MM.1S (cell line): ENCODE measurements around the gene DGCR8.

ENCODE experiments used
- DNase-seq: peaks from one replicate; pipeline ENCODE4 v3.0.0-alpha.2; 2015
- H2AFZ ChIP-seq: fragments of 300-600 bp; sonication (generic); 2 replicates; pipeline ENCODE4 v1.6.0; 2016; ENCODE audit warnings: antibody characterized with exemption, low read length
- H3F3A ChIP-seq: fragments of 300-600 bp; sonication (generic); 2 replicates; pipeline ENCODE4 v1.6.1; 2016; ENCODE audit warnings: mild to moderate bottlenecking, antibody characterized with exemption, low read length, moderate library complexity, mixed read lengths; ENCODE audit not compliant: insufficient read depth
- H3K27ac ChIP-seq: fragments of 300-600 bp; sonication (generic); 2 replicates; pipeline ENCODE4 v1.5.1; 2016; ENCODE audit warnings: mild to moderate bottlenecking, low read length
- H3K27me3 ChIP-seq: fragments of 300-600 bp; sonication (generic); replicated peaks from 2 replicates; pipeline ENCODE4 v1.6.0; 2016; ENCODE audit warnings: low read length; ENCODE audit not compliant: insufficient read depth
- H3K36me3 ChIP-seq: fragments of 300-600 bp; sonication (generic); replicated peaks from 2 replicates; pipeline ENCODE4 v1.6.1; 2016; ENCODE audit warnings: mild to moderate bottlenecking, low read length, mixed read lengths; ENCODE audit not compliant: insufficient read depth
- H3K4me1 ChIP-seq: fragments of 300-600 bp; sonication (generic); 2 replicates; pipeline ENCODE4 v1.6.1; 2016; ENCODE audit warnings: low read length, mixed read lengths
- H3K4me2 ChIP-seq: fragments of 300-600 bp; sonication (generic); 2 replicates; pipeline ENCODE4 v1.6.0; 2016; ENCODE audit warnings: low read depth, low read length
- H3K4me3 ChIP-seq: fragments of 300-600 bp; sonication (generic); 2 replicates; pipeline ENCODE4 v1.5.1; 2016; ENCODE audit warnings: low read length, mixed read lengths
- H3K79me2 ChIP-seq: fragments of 300-600 bp; sonication (generic); 2 replicates; pipeline ENCODE4 v1.6.1; 2016; ENCODE audit warnings: mixed run types, low read length, mixed read lengths
- H3K9ac ChIP-seq: fragments of 300-600 bp; sonication (generic); 2 replicates; pipeline ENCODE4 v1.6.1; 2016; ENCODE audit warnings: low read length, mixed read lengths
- H3K9me2 ChIP-seq: fragments of 300-600 bp; sonication (generic); replicated peaks from 2 replicates; pipeline ENCODE4 v1.6.1; 2016; ENCODE audit warnings: mild to moderate bottlenecking, low read length, mixed read lengths; ENCODE audit not compliant: insufficient read depth
- H3K9me3 ChIP-seq: fragments of 300-600 bp; sonication (generic); replicated peaks from 2 replicates; pipeline ENCODE4 v1.6.1; 2016; ENCODE audit warnings: mild to moderate bottlenecking, low read length, mixed read lengths; ENCODE audit not compliant: insufficient read depth
- H4K20me1 ChIP-seq: fragments of 300-600 bp; sonication (generic); 2 replicates; pipeline ENCODE4 v1.6.1; 2016; ENCODE audit warnings: mild to moderate bottlenecking, low read length, moderate library complexity, mixed read lengths; ENCODE audit not compliant: insufficient read depth
- EZH2 ChIP-seq: fragments of 300-600 bp; sonication (generic); optimal IDR thresholded peaks from 2 replicates; pipeline ENCODE3; 2017; ENCODE audit warnings: low read depth, mild to moderate bottlenecking, antibody characterized with exemption, low read length, mixed read lengths
- EZH2phosphoT487 ChIP-seq: fragments of 300-600 bp; sonication (generic); IDR thresholded peaks from 2 replicates; pipeline ENCODE4 v1.6.1; 2018; ENCODE audit warnings: antibody characterized with exemption, low read length
- TF ChIP-seq, protein P1 (sequence below): fragments of 300-600 bp; sonication (generic); IDR thresholded peaks from 2 replicates; pipeline ENCODE4 v1.5.1; 2016; ENCODE audit warnings: antibody characterized with exemption, low read length, mixed read lengths

DGCR8 gene

DNA sequence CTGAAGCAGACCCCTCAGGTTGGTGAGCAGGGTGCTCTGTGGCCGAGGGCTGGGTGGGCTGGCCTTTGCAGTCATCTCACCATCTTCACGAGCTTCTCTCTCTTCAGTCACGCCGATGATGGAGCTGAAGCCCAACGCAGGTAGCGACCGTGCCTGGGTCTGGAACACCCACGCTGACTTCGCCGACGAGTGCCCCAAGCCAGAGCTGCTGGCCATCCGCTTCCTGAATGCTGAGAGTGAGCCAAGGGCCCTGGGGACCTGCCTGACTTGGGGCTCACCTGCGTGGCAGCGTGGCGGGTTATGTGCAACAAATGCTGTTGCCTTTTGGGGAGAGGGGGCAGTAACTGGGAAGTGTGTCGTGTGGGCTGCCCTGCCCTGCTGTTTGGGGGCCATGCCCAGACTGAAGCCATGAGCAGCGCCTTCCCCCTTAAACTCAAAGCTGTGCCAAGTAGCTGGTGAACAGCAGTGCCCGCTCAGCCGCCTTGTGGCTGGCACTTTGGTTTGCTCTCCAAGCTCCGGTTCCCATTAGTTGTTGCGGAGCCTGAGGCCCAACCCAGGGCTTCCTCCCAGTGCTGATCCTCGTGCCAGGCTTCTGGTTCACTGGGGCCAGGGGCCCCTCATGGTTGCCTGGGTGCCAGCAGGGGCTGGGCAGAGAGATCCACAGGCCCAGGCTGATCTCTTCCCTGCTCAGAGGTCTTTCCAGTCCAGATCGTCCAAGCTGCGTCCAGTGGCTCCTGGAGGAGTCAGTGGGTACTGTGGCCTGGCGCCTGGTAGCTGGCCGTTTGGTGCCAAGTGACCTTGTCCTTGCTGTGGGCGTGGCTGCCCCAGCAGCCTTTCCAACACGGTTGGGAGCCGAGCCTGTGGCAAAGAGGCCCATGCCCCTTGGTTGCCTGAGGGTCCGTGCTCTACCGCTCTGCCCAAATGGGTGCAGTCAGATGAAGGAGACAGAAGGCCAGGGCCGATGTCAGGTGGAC lies 45.4 kb downstream of the DGCR8 start:
- TF ChIP-seq EZH2phosphoT487 (no peak), EZH2 (no peak)
- TF ChIP-seq, protein P1, sequence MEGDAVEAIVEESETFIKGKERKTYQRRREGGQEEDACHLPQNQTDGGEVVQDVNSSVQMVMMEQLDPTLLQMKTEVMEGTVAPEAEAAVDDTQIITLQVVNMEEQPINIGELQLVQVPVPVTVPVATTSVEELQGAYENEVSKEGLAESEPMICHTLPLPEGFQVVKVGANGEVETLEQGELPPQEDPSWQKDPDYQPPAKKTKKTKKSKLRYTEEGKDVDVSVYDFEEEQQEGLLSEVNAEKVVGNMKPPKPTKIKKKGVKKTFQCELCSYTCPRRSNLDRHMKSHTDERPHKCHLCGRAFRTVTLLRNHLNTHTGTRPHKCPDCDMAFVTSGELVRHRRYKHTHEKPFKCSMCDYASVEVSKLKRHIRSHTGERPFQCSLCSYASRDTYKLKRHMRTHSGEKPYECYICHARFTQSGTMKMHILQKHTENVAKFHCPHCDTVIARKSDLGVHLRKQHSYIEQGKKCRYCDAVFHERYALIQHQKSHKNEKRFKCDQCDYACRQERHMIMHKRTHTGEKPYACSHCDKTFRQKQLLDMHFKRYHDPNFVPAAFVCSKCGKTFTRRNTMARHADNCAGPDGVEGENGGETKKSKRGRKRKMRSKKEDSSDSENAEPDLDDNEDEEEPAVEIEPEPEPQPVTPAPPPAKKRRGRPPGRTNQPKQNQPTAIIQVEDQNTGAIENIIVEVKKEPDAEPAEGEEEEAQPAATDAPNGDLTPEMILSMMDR = no peak
- no peak overlapping the region for H3K27ac ChIP-seq
- peaks cover 30% of the 10 kb centered on the region for H3F3A ChIP-seq
- peaks cover 20% of the 10 kb centered on the region; the same call in 1 of the 2 replicates for H4K20me1 ChIP-seq
- no peak overlapping the region for H3K4me2 ChIP-seq
- H2AFZ ChIP-seq = no peak overlapping the region
- H3K27me3 ChIP-seq = no peaks in the 10 kb centered on the region
- no peak for DNase-seq
- H3K4me3 ChIP-seq = no peak overlapping the region
- peaks cover 2% of the 10 kb centered on the region; the same call in 1 of the 2 replicates for H3K36me3 ChIP-seq
- H3K9ac ChIP-seq = no peak overlapping the region
- peaks cover 43% of the 10 kb centered on the region for H3K79me2 ChIP-seq
- no peaks in the 10 kb centered on the region for H3K4me1 ChIP-seq
- no peaks in the 10 kb centered on the region for H3K9me3 ChIP-seq
- no peaks in the 10 kb centered on the region for H3K9me2 ChIP-seq

DNA sequence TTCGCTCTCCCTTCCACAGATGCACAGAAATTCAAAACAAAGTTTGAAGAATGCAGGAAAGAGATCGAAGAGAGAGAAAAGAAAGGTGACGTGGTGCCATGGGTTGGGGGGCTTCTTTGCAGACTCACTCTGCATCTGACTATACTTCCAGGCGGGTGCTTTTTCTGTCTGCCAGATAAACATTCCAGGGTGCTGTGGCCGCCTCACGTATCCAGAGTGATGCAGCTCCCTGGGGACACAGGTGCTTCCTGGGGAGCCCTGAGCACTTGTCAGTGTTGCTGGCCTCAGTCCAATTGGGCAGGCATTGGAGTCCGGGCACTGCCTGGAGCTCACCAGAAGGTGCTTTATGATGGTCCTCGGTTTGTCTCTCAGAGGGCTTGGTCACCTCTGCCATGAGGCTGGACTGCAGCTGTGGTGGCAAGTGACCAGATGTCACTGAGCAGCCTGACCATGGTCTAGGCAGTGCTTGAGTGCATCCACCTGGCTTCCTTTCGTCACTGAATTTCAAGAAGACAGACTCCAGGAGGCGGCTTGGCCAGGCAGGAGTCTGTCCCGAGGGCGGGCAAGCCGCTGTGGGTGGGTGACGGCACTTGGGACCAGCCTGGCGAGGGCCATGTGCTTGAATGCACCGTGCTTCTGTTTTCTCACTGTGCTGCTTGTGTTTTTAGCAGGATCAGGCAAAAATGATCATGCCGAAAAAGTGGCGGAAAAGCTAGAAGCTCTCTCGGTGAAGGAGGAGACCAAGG lies 46.4 kb downstream of the DGCR8 start:
- TF ChIP-seq EZH2phosphoT487 (no peak), EZH2 (no peak)
- TF ChIP-seq, protein P1 = no peak
- Histone ChIP-seq H2AFZ (no peak overlapping the region), H3K4me3 (no peak overlapping the region), H3K4me1 (0 out of 2 replicates have a peak, but pooled peaks cover 3% of the 10 kb centered on the region), H3K9me3 (no peaks in the 10 kb centered on the region), H3F3A (peaks cover 36% of the 10 kb centered on the region), H3K27me3 (no peaks in the 10 kb centered on the region), H3K4me2 (no peak overlapping the region), H3K79me2 (peaks cover 33% of the 10 kb centered on the region), H3K36me3 (no peaks in the 10 kb centered on the region; the same call in 1 of the 2 replicates), H3K9me2 (no peaks in the 10 kb centered on the region), H3K9ac (no peak overlapping the region), H3K27ac (no peak overlapping the region), H4K20me1 (peaks cover 16% of the 10 kb centered on the region; the same call in 1 of the 2 replicates)
- DNase-seq = no peak

DNA sequence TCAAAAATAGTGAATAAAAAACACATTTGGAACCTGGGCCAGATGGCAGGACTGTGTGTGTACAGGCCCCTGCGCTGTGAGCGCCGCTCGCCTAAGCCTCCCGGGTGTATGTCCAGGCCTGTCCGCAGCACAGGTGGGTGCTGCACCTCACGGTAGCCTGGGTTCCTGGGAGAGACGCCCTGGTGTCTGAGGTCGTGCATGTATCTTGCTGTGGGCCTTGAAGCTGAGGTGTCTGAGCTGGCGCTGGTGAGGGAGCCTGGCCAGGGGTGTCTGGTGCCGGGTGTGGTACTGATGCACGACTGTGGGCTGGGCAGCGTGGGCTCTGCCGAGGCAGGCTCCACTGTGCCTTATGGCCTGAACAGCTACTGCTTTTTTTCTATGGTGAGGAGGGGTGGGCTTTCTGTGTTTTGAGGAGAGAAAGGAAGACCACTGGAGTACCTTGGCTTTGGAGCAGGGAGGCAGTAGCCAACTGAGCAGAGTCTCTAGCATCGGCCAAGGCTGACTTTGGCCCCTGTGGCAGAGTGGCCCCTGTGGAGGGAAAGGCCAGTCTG lies 47.4 kb downstream of the DGCR8 start:
- no peak overlapping the region for H3K27ac ChIP-seq

More for the DNA sequence above, 47.4 kb downstream of the DGCR8 start:
- Histone ChIP-seq H3K4me3 (no peak overlapping the region), H3K4me1 (0 out of 2 replicates have a peak, but pooled peaks cover 3% of the 10 kb centered on the region), H3K4me2 (no peak overlapping the region), H4K20me1 (peaks cover 12% of the 10 kb centered on the region; the same call in 1 of the 2 replicates), H3K27me3 (no peaks in the 10 kb centered on the region), H2AFZ (no peak overlapping the region), H3K9me2 (no peaks in the 10 kb centered on the region), H3K79me2 (peaks cover 28% of the 10 kb centered on the region), H3F3A (peaks cover 36% of the 10 kb centered on the region), H3K9me3 (no peaks in the 10 kb centered on the region), H3K36me3 (no peaks in the 10 kb centered on the region; the same call in 1 of the 2 replicates), H3K9ac (no peak overlapping the region)
- no peak for DNase-seq
- TF ChIP-seq, protein P1 = no peak
- TF ChIP-seq EZH2 = no peak
- no peak for TF ChIP-seq EZH2phosphoT487
